Renal cortical epithelial cell (primary cell): ENCODE measurements around the gene ANKAR. TPM values are rescaled to one million over a fixed set of nuclear protein-coding genes. Genes with fewer than 3 reads are reported as not detected.
A peak's percentile ranks its signal among the peaks of the same experiment; 100 is the strongest.
"Not testable (repeated sequence)": the region's sequence is repeated elsewhere in the genome, so short reads cannot be mapped to it uniquely, and the experiment has no call there.

Experiments used
- DNase-seq: peaks from one replicate; pipeline ENCODE4 v3.0.0-alpha.2; 2011; ENCODE audit warnings: low read depth
- total RNA-seq: library from RNA; depleted of rRNA; stranded (reverse); fragments of >200 nt; gene quantifications from 2 replicates; pipeline ENCODE4 v1.2.3, GENCODE V29; 2014

Gene ANKAR
- total RNA-seq, 1 donor from 2014 or later: 7.6 TPM

GRCh38 chr2:189702071-189702470 is 27.6 kb downstream of the ANKAR start:
- DNase-seq: peak; percentile 3

GRCh38 chr2:189709501-189710221 is 35.2 kb downstream of the ANKAR start:
- DNase-seq: no peak

- not testable (repeated sequence) for DNase-seq
Measured at GRCh38 chr2:189717593-189717992, 43.1 kb downstream of the ANKAR start.

GRCh38 chr2:189719571-189719970 is 45.1 kb downstream of the ANKAR start:
- DNase-seq: no peak

GRCh38 chr2:189723192-189723591 is 48.7 kb downstream of the ANKAR start:
- no peak for DNase-seq

Other genes with a start within 250 kb of the ANKAR start
- gene WDR75, start 233.2 kb upstream of the ANKAR start, total RNA-seq: 42.0 and 49.7 TPM in 2 replicates
- gene SLC40A1, start 93.9 kb upstream of the ANKAR start, total RNA-seq: 2.8 and 26.3 TPM in 2 replicates
- 64.9 and 65.6 TPM in 2 replicates for gene ASNSD1, start 13.2 kb upstream of the ANKAR start, total RNA-seq
- 7.3 and 8.0 TPM in 2 replicates for gene OSGEPL1, start 88.1 kb downstream of the ANKAR start, total RNA-seq
- 50.7 and 70.4 TPM in 2 replicates for gene ORMDL1, start 109.7 kb downstream of the ANKAR start, total RNA-seq
- gene PMS1, start 109.8 kb downstream of the ANKAR start, total RNA-seq: 23.6 and 28.4 TPM in 2 replicates